Heart right ventricle (tissue), 16 donors: Measurements from ENCODE around the gene ATP6AP1. TPM values are rescaled to one million over a fixed set of nuclear protein-coding genes. Genes with fewer than 3 reads are reported as not detected.

Experiments
- ATAC-seq, 8 donors: fragments of 200-7000 bp; cut with Tn5 transposase; one replicate each; pipeline ENCODE4 v1.9.1; 2020; ENCODE audit warnings: mild to moderate bottlenecking in 8 of 8, moderate library complexity in 8 of 8, moderate number of reproducible peaks in 1 of 8
- DNase-seq, 2 donors: peaks; one replicate each; pipeline ENCODE4 v3.0.0-alpha.2; 2020
- H3K27ac ChIP-seq, 10 donors: fragments of 200-600 bp; sonication (generic) in 2 of 10; one replicate each; pipeline versions ENCODE4 v1.5.0 to v1.8.0; 2020 to 2022; ENCODE audit warnings: mild to moderate bottlenecking in 3 of 10
- H3K27me3 ChIP-seq, 7 donors: fragments of 200-600 bp; one replicate each; pipeline ENCODE4 v1.8.0; 2021 to 2022; ENCODE audit warnings: mild to moderate bottlenecking in 2 of 7
- H3K36me3 ChIP-seq, 9 donors: fragments of 200-600 bp; sonication (generic) in 1 of 9; one replicate each; pipeline versions ENCODE4 v1.5.0 to v1.8.0; 2020 to 2022; ENCODE audit warnings: mild to moderate bottlenecking in 2 of 9
- H3K4me1 ChIP-seq, 9 donors: fragments of 200-600 bp; sonication (generic) in 1 of 9; one replicate each; pipeline versions ENCODE4 v1.5.0 to v1.8.0; 2020 to 2022; ENCODE audit warnings: mild to moderate bottlenecking in 4 of 9
- H3K4me3 ChIP-seq, 10 donors: fragments of 200-600 bp; sonication (generic) in 2 of 10; one replicate each; pipeline versions ENCODE4 v1.5.0 to v1.8.0; 2020 to 2022; ENCODE audit warnings: mild to moderate bottlenecking in 7 of 10, moderate library complexity in 2 of 10
- H3K9me3 ChIP-seq, 11 donors: fragments of 200-600 bp in 10 of 11; sonication (generic) in 2 of 11; one replicate each; pipeline versions ENCODE4 v1.5.0 to v1.8.0; 2013 to 2022; ENCODE audit warnings: mild to moderate bottlenecking in 2 of 11, control low read depth in 1 of 11, moderate library complexity in 1 of 11
- WGBS, 2 donors: extraction: QIAGEN DNeasy Blood & Tissue Kit; methylation state at CpG; one replicate each; pipeline ENCODE4 v1.1.7; 2013; ENCODE audit warnings: inconsistent platforms in 1 of 2; 5-methylcytosine and 5-hydroxymethylcytosine counted together
- intact Hi-C, 10 donors: fragments of 100-400 bp; cut with DNase I; formaldehyde crosslinking; loops; one replicate each; pipeline versions ENCODE4 v1.11.1 to v1.14.2; 2022
- polyA plus RNA-seq, 2 donors: library from polyadenylated mRNA; stranded (reverse); fragments of 200-250 nt; gene quantifications; one replicate each; pipeline ENCODE4 v1.2.3, GENCODE V29; 2013
- total RNA-seq, 10 donors: library from RNA; stranded (reverse); fragmentation: NEBNext Ultra II Directional in 3 of 10; extraction: Animal tissue kit (Norgen Biotek cat#: 25700) in 3 of 10; gene quantifications; one replicate each; pipeline versions ENCODE4 v1.2.1 to v1.2.4, GENCODE V29; 2021 to 2023
- TF ChIP-seq, protein P1 (sequence below), 9 donors: fragments of 200-600 bp; sonication (generic) in 2 of 9; IDR thresholded peaks; one replicate each; pipeline versions ENCODE4 v1.5.0 to v1.8.0; 2021 to 2022; ENCODE audit warnings: antibody characterized with exemption in 9 of 9, mild to moderate bottlenecking in 5 of 9, moderate library complexity in 1 of 9
- donor health status: Arrhythmogenic right ventricular cardiomyopathy.
- donor health status: ischemic (EF 13 %, LVEDD 7.1; RV severe dilation, severe dysfunction).
- donor health status: healthy with polysubstance abuse.
- donor health status: DM: no; HTN: yes; CAD: no.
- donor health status: DM: no; HTN: no; CAD: no.
- donor health status: ischemic (EF 25% LVEDD 6.9; RV normal size, moderate dysfunction).
- donor health status: ischemic (EF 25% LVEDD 5.7; RV mildly dilated, moderate dysfunction).
- donor health status: healthy.
- donor health status: DM: yes; HTN: yes; CAD: no.
- donor health status: Ischemic cardiomyopathy.
- donor health status: ischemic (EF 35%, LVEDD 5.7; RV mildly dilated, moderate dysfunction).
- donor health status: nonischemic (EF 11% LVEDD 7.7; RV severe dilation, severe dysfunction).
- donor health status: DM: yes; HTN: yes; CAD: no.
- donor health status: PGD.
- donor health status: ischemic (EF 29% LVEDD 5.4; RV normal size, mild dysfunction).
- donor health status: nonischemic (EF 23%, LVEDD 6.1; RV moderate dilation, normal function).

Gene ATP6AP1
- total and polyA plus RNA-seq, 12 donors: 26.0 to 113 (median 90.6) TPM

DNA sequence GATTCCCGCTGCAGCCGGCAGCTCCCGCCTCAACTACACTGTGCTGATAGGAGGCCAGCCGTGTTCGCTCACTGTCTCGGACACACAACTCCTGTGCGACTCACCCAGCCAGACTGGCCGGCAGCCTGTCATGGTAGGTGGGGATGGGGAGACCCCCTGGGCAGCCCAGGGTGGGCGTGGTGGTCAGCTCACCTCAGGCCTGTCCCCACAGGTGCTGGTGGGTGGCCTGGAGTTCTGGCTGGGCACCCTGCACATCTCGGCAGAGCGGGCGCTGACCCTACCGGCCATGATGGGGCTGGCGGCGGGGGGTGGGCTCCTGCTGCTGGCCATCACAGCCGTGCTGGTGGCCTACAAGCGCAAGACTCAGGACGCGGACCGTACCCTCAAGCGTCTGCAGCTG, 39.1 kb downstream of the ATP6AP1 start:
- H3K9me3 ChIP-seq: no peaks in the 10 kb centered on the region
- TF ChIP-seq, protein P1, sequence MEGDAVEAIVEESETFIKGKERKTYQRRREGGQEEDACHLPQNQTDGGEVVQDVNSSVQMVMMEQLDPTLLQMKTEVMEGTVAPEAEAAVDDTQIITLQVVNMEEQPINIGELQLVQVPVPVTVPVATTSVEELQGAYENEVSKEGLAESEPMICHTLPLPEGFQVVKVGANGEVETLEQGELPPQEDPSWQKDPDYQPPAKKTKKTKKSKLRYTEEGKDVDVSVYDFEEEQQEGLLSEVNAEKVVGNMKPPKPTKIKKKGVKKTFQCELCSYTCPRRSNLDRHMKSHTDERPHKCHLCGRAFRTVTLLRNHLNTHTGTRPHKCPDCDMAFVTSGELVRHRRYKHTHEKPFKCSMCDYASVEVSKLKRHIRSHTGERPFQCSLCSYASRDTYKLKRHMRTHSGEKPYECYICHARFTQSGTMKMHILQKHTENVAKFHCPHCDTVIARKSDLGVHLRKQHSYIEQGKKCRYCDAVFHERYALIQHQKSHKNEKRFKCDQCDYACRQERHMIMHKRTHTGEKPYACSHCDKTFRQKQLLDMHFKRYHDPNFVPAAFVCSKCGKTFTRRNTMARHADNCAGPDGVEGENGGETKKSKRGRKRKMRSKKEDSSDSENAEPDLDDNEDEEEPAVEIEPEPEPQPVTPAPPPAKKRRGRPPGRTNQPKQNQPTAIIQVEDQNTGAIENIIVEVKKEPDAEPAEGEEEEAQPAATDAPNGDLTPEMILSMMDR (IDR thresholded peaks at IDR 0.05): no peak
- no peaks in the 10 kb centered on the region for H3K4me1 ChIP-seq
- H3K36me3 ChIP-seq: peaks cover 0 to 87% (median 0%) of the 10 kb centered on the region in 9 donors
- no peak overlapping the region for H3K4me3 ChIP-seq
- intact Hi-C loops: no loop called here
- 94 to 97% methylated on average over 16 to 18 of the region's 21 CpGs for WGBS, 2 donors
- DNase-seq: no peak
- H3K27ac ChIP-seq: no peak overlapping the region
- ATAC-seq: no peak
- no peaks in the 10 kb centered on the region for H3K27me3 ChIP-seq

DNA sequence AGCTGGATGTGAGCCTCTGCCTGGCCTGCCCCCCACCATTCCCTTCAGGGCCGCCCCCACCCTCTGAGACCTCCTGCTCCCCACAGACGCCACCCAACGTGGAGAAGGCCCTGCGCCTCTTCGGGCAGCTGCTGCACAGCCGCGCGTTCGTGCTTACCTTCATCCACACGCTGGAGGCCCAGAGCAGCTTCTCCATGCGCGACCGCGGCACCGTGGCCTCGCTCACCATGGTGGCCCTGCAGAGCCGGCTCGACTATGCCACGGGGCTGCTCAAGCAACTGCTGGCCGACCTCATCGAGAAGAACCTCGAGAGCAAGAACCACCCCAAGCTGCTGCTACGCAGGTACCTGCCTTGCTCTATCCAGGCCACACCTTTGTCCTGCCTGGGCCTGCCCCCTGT, 39.7 kb downstream of the ATP6AP1 start:
- DNase-seq: no peak
- 95 to 96% methylated on average over 20 to 23 of the region's 23 CpGs for WGBS, 2 donors
- Histone ChIP-seq H3K27ac (no peak overlapping the region), H3K4me3 (no peak overlapping the region), H3K36me3 (peaks cover 0 to 89% (median 0%) of the 10 kb centered on the region in 9 donors), H3K27me3 (no peaks in the 10 kb centered on the region), H3K4me1 (no peaks in the 10 kb centered on the region), H3K9me3 (no peaks in the 10 kb centered on the region)
- no peak for ATAC-seq
- intact Hi-C loops: no loop called here
- TF ChIP-seq, protein P1 (IDR thresholded peaks at IDR 0.05): no peak

DNA sequence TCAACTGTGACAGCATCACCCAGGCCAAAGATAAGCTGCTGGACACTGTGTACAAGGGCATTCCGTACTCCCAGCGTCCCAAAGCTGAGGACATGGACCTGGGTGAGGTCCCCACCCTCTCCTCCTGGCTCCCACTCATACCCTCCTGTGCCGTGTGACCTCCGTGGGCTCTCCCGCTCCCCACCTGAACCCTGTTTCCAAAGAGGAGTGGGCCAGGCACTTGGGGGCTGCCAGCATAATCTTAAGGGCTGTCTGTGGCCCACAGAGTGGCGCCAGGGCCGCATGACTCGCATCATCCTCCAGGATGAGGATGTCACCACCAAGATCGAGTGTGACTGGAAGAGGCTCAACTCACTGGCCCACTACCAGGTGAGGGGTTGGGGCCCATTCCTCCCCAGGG, 40.6 kb downstream of the ATP6AP1 start:
- Histone ChIP-seq H3K4me3 (no peak overlapping the region), H3K9me3 (no peaks in the 10 kb centered on the region), H3K27me3 (no peaks in the 10 kb centered on the region), H3K27ac (no peak overlapping the region), H3K4me1 (no peaks in the 10 kb centered on the region), H3K36me3 (peaks cover 0 to 81% (median 0%) of the 10 kb centered on the region in 9 donors)
- TF ChIP-seq, protein P1 (IDR thresholded peaks at IDR 0.05): no peak
- intact Hi-C loops: no loop called here
- ATAC-seq (no peak), DNase-seq (no peak)
- WGBS, 2 donors: 88 to 94% methylated on average over 9 of the region's 9 CpGs

DNA sequence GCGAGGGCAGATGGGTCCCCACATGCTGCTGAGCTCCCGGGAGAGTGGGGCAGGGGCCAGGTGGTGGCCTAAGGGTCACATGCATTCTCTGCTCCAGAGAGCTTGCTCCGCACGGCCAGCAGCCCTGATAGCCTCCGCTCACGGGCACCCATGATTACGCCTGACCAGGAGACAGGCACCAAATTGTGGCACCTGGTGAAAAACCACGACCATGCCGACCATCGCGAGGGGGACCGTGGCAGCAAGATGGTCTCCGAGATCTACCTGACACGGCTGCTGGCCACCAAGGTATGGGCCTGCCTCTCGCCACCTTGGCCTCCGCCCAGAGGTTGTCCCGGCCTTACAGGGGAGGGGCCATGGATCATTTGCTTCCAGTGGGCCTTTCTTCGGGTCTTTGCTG, 41.4 kb downstream of the ATP6AP1 start:
- no peaks in the 10 kb centered on the region for H3K9me3 ChIP-seq
- H3K36me3 ChIP-seq: peaks cover 0 to 74% (median 0%) of the 10 kb centered on the region in 9 donors
- no peak for DNase-seq
- 93% methylated on average over 18 of the region's 18 CpGs for WGBS, 2 donors
- no peak for ATAC-seq
- no peaks in the 10 kb centered on the region for H3K27me3 ChIP-seq
- H3K4me1 ChIP-seq: no peaks in the 10 kb centered on the region
- H3K27ac ChIP-seq: no peak overlapping the region
- TF ChIP-seq, protein P1 (IDR thresholded peaks at IDR 0.05): no peak
- intact Hi-C loops: no loop called here
- no peak overlapping the region for H3K4me3 ChIP-seq
